Vagina (tissue), 2 donors: ENCODE results near the gene ALPG.

Source experiments
- CTCF ChIP-seq, 3 experiments: fragments of 450-650 bp in 2 of 3; fragments of 200-600 bp in 1 of 3; sonication (generic) in 1 of 3; IDR thresholded peaks; one replicate each; pipeline ENCODE4 v1.5.1; 2017 to 2019; ENCODE audit warnings: antibody characterized with exemption in 3 of 3, mild to moderate bottlenecking in 2 of 3, moderate library complexity in 2 of 3
- POLR2A ChIP-seq, 2 donors: fragments of 450-650 bp; IDR thresholded peaks; one replicate each; pipeline ENCODE4 v1.6.1; 2017; ENCODE audit warnings: antibody characterized with exemption in 2 of 2, mild to moderate bottlenecking in 2 of 2, moderate library complexity in 2 of 2
- POLR2AphosphoS5 ChIP-seq, 2 donors: sonication (generic); formaldehyde crosslinking; IDR thresholded peaks; one replicate each; pipeline ENCODE4 v1.9.0; 2017; ENCODE audit warnings: antibody characterized with exemption in 2 of 2, mild to moderate bottlenecking in 2 of 2, low read depth in 1 of 2; ENCODE audit not compliant: insufficient read depth in 1 of 2

- TF ChIP-seq CTCF (IDR thresholded peaks at IDR 0.05) (no peak), POLR2A (IDR thresholded peaks at IDR 0.05) (no peak), POLR2AphosphoS5 (IDR thresholded peaks at IDR 0.05; ENCODE audit: insufficient read depth in 1 of 2, low read depth in 1 of 2) (no peak)
Observed at GRCh38 chr2:232421189-232421785, 14.6 kb downstream of the ALPG start.
